ENCODE data around the gene TOGARAM1.
A peak's percentile ranks its signal among the peaks of the same experiment; 100 is the strongest.

The TOGARAM1 gene

DNA sequence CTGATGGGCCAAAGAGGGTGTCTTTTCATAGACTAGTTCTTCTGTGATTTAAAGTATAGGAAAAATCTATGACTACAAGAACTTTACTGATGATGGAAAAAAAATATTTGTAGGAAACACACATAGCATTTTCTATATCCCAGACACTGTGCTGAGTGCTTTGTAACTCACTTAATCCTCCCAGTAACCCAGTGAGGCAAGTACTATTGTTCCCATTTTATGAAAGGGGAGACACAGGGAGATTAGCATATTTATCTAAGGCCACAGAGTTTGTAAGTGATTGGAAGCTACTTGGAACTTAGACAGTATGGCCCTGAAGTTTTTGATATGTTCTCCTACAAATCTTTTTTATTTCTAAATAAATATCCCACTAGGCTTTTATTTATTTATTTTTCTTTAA lies 141.8 kb downstream of the TOGARAM1 start:
- no peak for FAIRE-seq

DNA sequence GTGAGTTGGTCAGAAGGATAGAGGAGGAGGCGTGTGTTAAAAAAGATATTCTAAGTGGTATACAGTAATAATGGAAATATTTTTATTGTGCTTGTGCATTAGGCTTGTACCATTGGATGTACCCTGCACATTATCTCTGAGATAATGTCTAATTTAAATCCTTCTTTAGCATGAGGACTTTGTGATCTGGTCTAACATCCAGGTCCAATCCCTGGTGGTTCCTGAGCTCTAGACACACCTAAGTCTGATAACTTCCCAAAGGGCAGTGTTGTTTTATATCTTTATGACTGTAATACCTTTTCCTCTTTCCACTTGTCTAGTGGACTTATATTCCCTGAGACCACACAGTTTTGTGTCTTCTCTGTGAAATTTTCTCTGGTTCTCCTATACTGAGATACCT lies 142.6 kb downstream of the TOGARAM1 start:
- FAIRE-seq, result no peak

DNA sequence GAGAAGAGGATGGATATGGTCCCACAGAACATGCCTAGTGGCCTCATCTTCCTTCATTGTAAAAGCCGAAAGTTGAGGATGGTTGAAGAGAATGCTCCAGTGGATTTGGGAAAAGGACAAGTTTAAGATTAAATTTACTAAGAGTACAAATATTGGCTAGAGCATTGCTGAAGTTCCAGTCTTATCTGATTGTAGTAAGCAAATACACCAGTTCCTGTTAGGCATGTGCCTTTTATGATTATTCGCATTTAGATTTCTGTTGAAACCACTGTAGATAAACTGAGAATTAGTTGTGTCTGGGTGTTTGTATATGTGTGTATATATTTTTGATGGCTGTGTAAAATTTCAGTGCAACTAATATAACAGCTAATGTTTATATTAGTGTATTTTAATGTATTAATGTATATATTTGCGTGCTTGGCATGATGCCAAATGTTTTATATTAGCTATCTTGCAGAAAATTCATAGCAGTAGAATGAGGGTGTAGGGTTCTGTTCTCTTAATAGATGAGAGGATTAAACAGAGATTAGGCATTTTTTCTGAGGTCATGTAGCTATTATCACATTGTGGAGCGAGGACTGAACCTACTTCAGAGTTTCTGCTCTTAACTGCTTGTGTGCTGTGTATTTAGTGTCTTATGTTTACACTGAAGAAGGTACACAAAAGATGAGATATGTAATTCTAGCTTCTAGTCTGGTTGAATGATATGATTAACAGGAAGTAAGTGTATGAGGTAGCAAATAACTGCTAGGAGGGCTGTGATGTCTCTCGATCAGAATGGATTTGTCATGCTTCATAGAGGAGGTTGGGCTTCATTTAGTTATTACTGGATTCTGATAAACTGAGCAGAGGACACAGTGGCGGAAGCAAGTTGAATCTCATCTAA lies 151.1 kb downstream of the TOGARAM1 start:
- no peak for FAIRE-seq

DNA sequence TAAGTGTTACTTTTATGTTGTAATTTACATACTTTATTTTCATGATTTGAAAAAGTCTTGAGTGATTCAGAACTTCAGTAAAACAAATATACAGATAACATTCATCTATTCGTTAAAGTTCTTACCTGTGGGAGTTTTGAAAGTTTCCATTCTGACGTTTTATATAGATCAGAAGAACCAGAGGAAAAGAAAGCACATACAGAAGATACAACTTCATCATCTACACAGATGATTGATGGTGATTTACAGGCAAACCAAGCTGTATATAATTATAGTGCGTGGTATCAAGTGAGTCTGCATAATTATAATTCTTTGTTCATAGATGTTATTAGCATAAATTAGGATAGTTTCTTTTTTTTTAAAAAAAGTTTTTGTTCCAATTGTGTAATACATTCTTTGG lies 152.3 kb downstream of the TOGARAM1 start:
- FAIRE-seq, result peak; percentile 82

DNA sequence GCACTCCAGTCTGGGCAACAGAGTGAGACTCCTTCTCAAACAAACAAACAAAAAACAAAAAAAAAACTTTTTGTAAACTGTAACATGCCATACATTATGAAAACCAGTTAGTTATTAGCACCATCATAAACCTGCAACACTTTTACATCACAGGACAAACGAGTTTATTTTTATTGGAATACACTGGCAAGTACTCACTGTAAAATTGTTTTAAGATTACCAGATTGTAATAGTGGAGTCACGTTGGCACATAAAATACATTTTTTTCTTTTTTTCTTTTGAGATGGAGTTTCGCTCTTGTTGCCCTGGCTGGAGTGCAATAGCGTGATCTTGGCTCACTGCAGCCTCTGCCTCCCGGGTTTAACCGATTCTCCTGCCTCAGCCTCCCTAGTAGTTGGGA lies 156.6 kb downstream of the TOGARAM1 start:
- FAIRE-seq, result no peak

DNA sequence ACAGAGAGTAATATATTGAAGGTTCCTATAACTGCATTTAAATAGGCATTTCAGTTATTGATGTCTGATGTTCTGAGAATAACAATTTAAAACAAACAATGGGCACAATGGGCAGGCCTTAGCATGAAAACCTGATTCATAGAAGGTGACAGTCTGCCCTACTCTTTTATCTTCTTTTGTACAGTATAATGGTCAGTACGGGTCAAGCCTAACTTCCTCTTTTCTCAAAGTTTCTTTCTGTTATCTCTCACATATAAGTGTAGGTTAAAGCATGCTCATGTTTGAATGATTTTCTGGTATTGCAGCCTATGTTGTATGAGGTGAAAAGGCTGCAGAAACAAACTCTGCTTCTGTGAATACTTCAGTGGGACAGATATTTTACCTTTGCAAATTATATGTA lies 158.1 kb downstream of the TOGARAM1 start:
- FAIRE-seq, result no peak

DNA sequence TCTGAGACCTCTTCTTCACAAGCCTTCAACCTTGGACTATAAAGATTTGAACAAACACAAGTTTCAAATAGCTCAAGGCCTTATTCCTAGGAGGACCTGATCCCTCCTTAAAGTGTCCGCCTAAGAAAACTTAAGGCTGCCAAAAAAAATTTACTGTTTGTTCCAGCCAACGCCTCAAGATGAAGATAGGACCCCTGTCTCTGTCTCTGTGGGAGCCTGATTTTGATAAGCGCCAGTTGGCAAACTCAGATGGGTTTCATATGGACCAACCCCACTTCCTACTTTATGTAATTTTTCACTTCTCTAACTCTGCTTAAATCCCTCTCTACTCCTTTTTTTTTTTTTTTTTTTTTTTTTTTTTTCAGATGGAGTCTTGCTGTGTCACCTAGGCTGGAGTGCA lies 161.3 kb downstream of the TOGARAM1 start:
- no peak for FAIRE-seq

Data from G401.6 (cell line).